Measurements from ENCODE around the gene NELL1. TPM values are rescaled to one million over a fixed set of nuclear protein-coding genes. Genes with fewer than 3 reads are reported as not detected.

Gene NELL1
- total RNA-seq, 1 donor from 2014 or later: 0.45 TPM

- Mint-ChIP-seq H3K4me1 (ENCODE audit: low read depth, unreplicated experiment) (peaks cover 13% of the 10 kb centered on the region), H3K36me3 (ENCODE audit: low read depth, unreplicated experiment) (no peaks in the 10 kb centered on the region), H3K27me3 (ENCODE audit: low read depth, unreplicated experiment) (peaks cover 18% of the 10 kb centered on the region), H3K27ac (ENCODE audit: unreplicated experiment) (no peak overlapping the region), H3K4me3 (ENCODE audit: unreplicated experiment) (no peak overlapping the region), H3K9me3 (ENCODE audit: unreplicated experiment) (no peaks in the 10 kb centered on the region)
- Histone ChIP-seq H3K27me3 (ENCODE audit: insufficient read depth, low read length) (no peaks in the 10 kb centered on the region), H3K4me3 (ENCODE audit: insufficient read depth, low read depth, low read length) (no peak overlapping the region), H2AFZ (ENCODE audit: low read depth, low read length) (no peak overlapping the region), H4K20me1 (ENCODE audit: insufficient read depth, low read length) (no peaks in the 10 kb centered on the region), H3K27ac (ENCODE audit: low read depth, low read length) (no peak overlapping the region), H3K4me2 (ENCODE audit: low read length) (no peak overlapping the region), H3K36me3 (ENCODE audit: insufficient read depth, low read length) (no peaks in the 10 kb centered on the region), H3K4me1 (ENCODE audit: insufficient read depth, low read length) (no peaks in the 10 kb centered on the region), H3K9me3 (ENCODE audit: insufficient read depth, low read depth, low read length) (no peaks in the 10 kb centered on the region), H3K79me2 (ENCODE audit: insufficient read depth, low read length) (no peaks in the 10 kb centered on the region), H3K9ac (ENCODE audit: low read length) (no peak overlapping the region)
- TF ChIP-seq EZH2 (IDR thresholded peaks at IDR 0.05; ENCODE audit: insufficient read depth, low read length): no peak
- TF ChIP-seq, protein P1, sequence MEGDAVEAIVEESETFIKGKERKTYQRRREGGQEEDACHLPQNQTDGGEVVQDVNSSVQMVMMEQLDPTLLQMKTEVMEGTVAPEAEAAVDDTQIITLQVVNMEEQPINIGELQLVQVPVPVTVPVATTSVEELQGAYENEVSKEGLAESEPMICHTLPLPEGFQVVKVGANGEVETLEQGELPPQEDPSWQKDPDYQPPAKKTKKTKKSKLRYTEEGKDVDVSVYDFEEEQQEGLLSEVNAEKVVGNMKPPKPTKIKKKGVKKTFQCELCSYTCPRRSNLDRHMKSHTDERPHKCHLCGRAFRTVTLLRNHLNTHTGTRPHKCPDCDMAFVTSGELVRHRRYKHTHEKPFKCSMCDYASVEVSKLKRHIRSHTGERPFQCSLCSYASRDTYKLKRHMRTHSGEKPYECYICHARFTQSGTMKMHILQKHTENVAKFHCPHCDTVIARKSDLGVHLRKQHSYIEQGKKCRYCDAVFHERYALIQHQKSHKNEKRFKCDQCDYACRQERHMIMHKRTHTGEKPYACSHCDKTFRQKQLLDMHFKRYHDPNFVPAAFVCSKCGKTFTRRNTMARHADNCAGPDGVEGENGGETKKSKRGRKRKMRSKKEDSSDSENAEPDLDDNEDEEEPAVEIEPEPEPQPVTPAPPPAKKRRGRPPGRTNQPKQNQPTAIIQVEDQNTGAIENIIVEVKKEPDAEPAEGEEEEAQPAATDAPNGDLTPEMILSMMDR (IDR thresholded peaks at IDR 0.05; ENCODE audit: insufficient read depth, low read depth, low read length): no peak
- no peak for FAIRE-seq
- no peak for DNase-seq (ENCODE audit: low read depth)
These were observed 732.1 kb downstream of the NELL1 start for GRCh38 chr11:21401496-21401895.

- no peak for TF ChIP-seq EZH2 (IDR thresholded peaks at IDR 0.05; ENCODE audit: insufficient read depth, low read length)
- TF ChIP-seq, protein P1 (IDR thresholded peaks at IDR 0.05; ENCODE audit: insufficient read depth, low read depth, low read length): no peak
These were observed 732.9 kb downstream of the NELL1 start for GRCh38 chr11:21402274-21402673.

GRCh38 chr11:21403069-21403468, 733.7 kb downstream of the NELL1 start:
- Mint-ChIP-seq H3K4me3 (ENCODE audit: unreplicated experiment) (no peak overlapping the region), H3K9me3 (ENCODE audit: unreplicated experiment) (no peaks in the 10 kb centered on the region), H3K27ac (ENCODE audit: unreplicated experiment) (no peak overlapping the region), H3K4me1 (ENCODE audit: low read depth, unreplicated experiment) (peaks cover 8% of the 10 kb centered on the region), H3K36me3 (ENCODE audit: low read depth, unreplicated experiment) (no peaks in the 10 kb centered on the region), H3K27me3 (ENCODE audit: low read depth, unreplicated experiment) (peaks cover 22% of the 10 kb centered on the region)
- Histone ChIP-seq H2AFZ (ENCODE audit: low read depth, low read length) (no peak overlapping the region), H3K79me2 (ENCODE audit: insufficient read depth, low read length) (no peaks in the 10 kb centered on the region), H3K4me2 (ENCODE audit: low read length) (no peak overlapping the region), H3K36me3 (ENCODE audit: insufficient read depth, low read length) (no peaks in the 10 kb centered on the region), H3K4me3 (ENCODE audit: insufficient read depth, low read depth, low read length) (no peak overlapping the region), H4K20me1 (ENCODE audit: insufficient read depth, low read length) (no peaks in the 10 kb centered on the region), H3K27ac (ENCODE audit: low read depth, low read length) (no peak overlapping the region), H3K9me3 (ENCODE audit: insufficient read depth, low read depth, low read length) (no peaks in the 10 kb centered on the region), H3K4me1 (ENCODE audit: insufficient read depth, low read length) (no peaks in the 10 kb centered on the region), H3K27me3 (ENCODE audit: insufficient read depth, low read length) (no peaks in the 10 kb centered on the region), H3K9ac (ENCODE audit: low read length) (no peak overlapping the region)
- FAIRE-seq (no peak), DNase-seq (ENCODE audit: low read depth) (no peak)
- TF ChIP-seq, protein P1 (IDR thresholded peaks at IDR 0.05; ENCODE audit: insufficient read depth, low read depth, low read length): no peak

More at GRCh38 chr11:21402274-21402673, 732.9 kb downstream of the NELL1 start:
- Histone ChIP-seq H3K4me1 (ENCODE audit: insufficient read depth, low read length) (no peaks in the 10 kb centered on the region), H2AFZ (ENCODE audit: low read depth, low read length) (no peak overlapping the region), H3K4me3 (ENCODE audit: insufficient read depth, low read depth, low read length) (no peak overlapping the region), H3K36me3 (ENCODE audit: insufficient read depth, low read length) (no peaks in the 10 kb centered on the region), H3K27me3 (ENCODE audit: insufficient read depth, low read length) (no peaks in the 10 kb centered on the region), H3K9ac (ENCODE audit: low read length) (no peak overlapping the region), H3K4me2 (ENCODE audit: low read length) (no peak overlapping the region), H3K79me2 (ENCODE audit: insufficient read depth, low read length) (no peaks in the 10 kb centered on the region), H4K20me1 (ENCODE audit: insufficient read depth, low read length) (no peaks in the 10 kb centered on the region), H3K27ac (ENCODE audit: low read depth, low read length) (no peak overlapping the region), H3K9me3 (ENCODE audit: insufficient read depth, low read depth, low read length) (no peaks in the 10 kb centered on the region)
- H3K4me3 Mint-ChIP-seq (ENCODE audit: unreplicated experiment): no peak overlapping the region
- FAIRE-seq: no peak
- H3K27me3 Mint-ChIP-seq (ENCODE audit: low read depth, unreplicated experiment): peaks cover 18% of the 10 kb centered on the region
- no peaks in the 10 kb centered on the region for H3K36me3 Mint-ChIP-seq (ENCODE audit: low read depth, unreplicated experiment)
- no peak overlapping the region for H3K27ac Mint-ChIP-seq (ENCODE audit: unreplicated experiment)
- H3K4me1 Mint-ChIP-seq (ENCODE audit: low read depth, unreplicated experiment): peaks cover 8% of the 10 kb centered on the region
- no peaks in the 10 kb centered on the region for H3K9me3 Mint-ChIP-seq (ENCODE audit: unreplicated experiment)
- no peak for DNase-seq (ENCODE audit: low read depth)

All from astrocyte (in vitro differentiated cells and primary cell).